Psoas muscle (tissue), 8 donors: ENCODE data around the gene THOC6. TPM values are rescaled to one million over a fixed set of nuclear protein-coding genes. Genes with fewer than 3 reads are reported as not detected.

Experiments used
- ATAC-seq, 4 donors: fragments of 200-7000 bp; cut with Tn5 transposase; one replicate each; pipeline ENCODE4 v1.9.1; 2020; ENCODE audit warnings: moderate library complexity in 3 of 4, mild to moderate bottlenecking in 2 of 4
- DNase-seq, 2 donors: peaks; one replicate each; pipeline ENCODE4 v3.0.0-alpha.2; 2020
- H3K27ac ChIP-seq: fragments of 200-600 bp; one replicate; pipeline ENCODE4 v1.8.0; 2022
- H3K27me3 ChIP-seq, 3 donors: fragments of 200-600 bp in 1 of 3; one replicate each; pipeline versions ENCODE4 v1.6.1 to v1.8.0; 2013 to 2022; ENCODE audit warnings: low read length in 2 of 3, mild to moderate bottlenecking in 2 of 3, moderate library complexity in 1 of 3; ENCODE audit not compliant: insufficient read depth in 3 of 3
- H3K36me3 ChIP-seq, 2 donors: fragments of 200-600 bp in 1 of 2; one replicate each; pipeline versions ENCODE4 v1.6.1 to v1.8.0; 2013 to 2022; ENCODE audit warnings: low read depth in 1 of 2, mild to moderate bottlenecking in 1 of 2, moderate library complexity in 1 of 2; ENCODE audit not compliant: insufficient read depth in 1 of 2
- H3K4me1 ChIP-seq: fragments of 200-600 bp; one replicate; pipeline ENCODE4 v1.8.0; 2022
- H3K4me3 ChIP-seq: fragments of 200-600 bp; one replicate; pipeline ENCODE4 v1.8.0; 2022; ENCODE audit warnings: mild to moderate bottlenecking
- H3K9me3 ChIP-seq: fragments of 200-600 bp; one replicate; pipeline ENCODE4 v1.8.0; 2022
- WGBS, 3 donors: extraction: QIAGEN DNeasy Blood & Tissue Kit; methylation state at CpG; one replicate each; pipeline versions ENCODE4 v1.1.6 to v1.1.7; 2013; 5-methylcytosine and 5-hydroxymethylcytosine counted together
- intact Hi-C, 2 donors: fragments of 100-400 bp; cut with DNase I; formaldehyde crosslinking; loops; one replicate each; pipeline versions ENCODE4 v1.11.0 to v1.14.2; 2022
- polyA plus RNA-seq, 3 donors: library from polyadenylated mRNA; stranded (reverse); fragments of 200-250 nt; gene quantifications; one replicate each; pipeline ENCODE4 v1.2.3, GENCODE V29; 2013
- total RNA-seq, 4 donors: library from RNA; stranded (reverse); fragmentation: NEBNext Ultra II Directional in 2 of 4; extraction: Animal tissue kit (Norgen Biotek cat#: 25700) in 2 of 4; gene quantifications; one replicate each; pipeline versions ENCODE4 v1.2.1 to v1.2.4, GENCODE V29; 2021 to 2023
- TF ChIP-seq, protein P1 (sequence below): fragments of 200-600 bp; IDR thresholded peaks from one replicate; pipeline ENCODE4 v1.8.0; 2022; ENCODE audit warnings: antibody characterized with exemption
- donor health status: healthy with polysubstance abuse.
- donor health status: DM: no; HTN: no; CAD: no; lungs with moderate emphysema.
- donor health status: Bipolar disorder and iron deficiency.
- donor health status: healthy.
- donor health status: DM: yes; HTN: yes; CAD: no.
- donor health status: DM: no; HTN: no; CAD: no.
- donor health status: DM: no; HTN: no; CAD: no.
- donor health status: DM: yes; HTN: yes; CAD: no.

The THOC6 gene
- total and polyA plus RNA-seq, 7 donors, result 17.0 to 72.2 (median 26.9) TPM

DNA sequence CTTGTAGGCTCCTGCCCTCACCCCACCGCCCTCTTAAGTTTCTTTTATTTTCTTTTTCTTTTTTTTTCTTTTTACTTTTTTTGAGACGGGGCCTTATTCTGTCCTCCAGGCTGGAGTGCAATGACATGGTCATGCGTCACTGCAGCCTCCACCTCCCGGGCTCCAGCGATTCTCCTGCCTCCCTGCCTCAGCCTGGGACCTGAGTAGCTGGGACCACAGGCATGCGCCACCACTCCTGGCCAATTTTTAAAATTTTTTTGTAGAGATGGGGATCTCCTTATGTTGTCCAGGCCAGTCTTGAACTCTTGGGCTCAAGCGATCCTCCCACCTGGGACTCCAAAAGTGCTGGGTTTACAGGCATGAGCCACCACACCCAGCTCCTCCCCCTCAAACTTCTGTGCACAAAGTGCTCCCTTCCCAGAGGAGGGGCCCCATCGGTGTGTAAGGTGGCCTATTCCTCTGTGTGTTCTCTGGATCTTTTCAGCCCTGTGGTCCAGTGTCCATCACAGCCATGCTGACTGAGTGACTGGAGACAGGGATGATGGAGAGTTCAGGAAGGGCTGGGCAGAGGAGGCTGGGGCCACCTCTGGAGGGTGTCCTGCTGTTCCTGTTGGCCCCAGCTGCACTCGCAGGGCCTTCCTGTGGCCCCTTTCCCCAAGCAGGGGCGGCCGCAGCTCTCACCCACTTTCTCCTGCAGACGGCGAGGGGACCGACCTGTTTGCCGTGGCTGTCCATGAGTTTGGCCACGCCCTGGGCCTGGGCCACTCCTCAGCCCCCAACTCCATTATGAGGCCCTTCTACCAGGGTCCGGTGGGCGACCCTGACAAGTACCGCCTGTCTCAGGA, 32.7 kb downstream of the THOC6 start:
- no peak overlapping the region for H3K27ac ChIP-seq
- no peak for DNase-seq
- H3K4me1 ChIP-seq, result peaks cover 28% of the 10 kb centered on the region
- H3K4me3 ChIP-seq, result no peak overlapping the region
- intact Hi-C loops, result loop anchor here (5.0 kb wide), 2 partner anchors 71 to 111 kb away; no protein-coding TSS in a partner anchor
- no peak for ATAC-seq
- H3K27me3 ChIP-seq, result no peaks in the 10 kb centered on the region
- H3K36me3 ChIP-seq, result no peaks in the 10 kb centered on the region
- H3K9me3 ChIP-seq, result no peaks in the 10 kb centered on the region
- WGBS, 3 donors, result 82 to 89% (median 83%) methylated on average over 15 to 19 of the region's 19 CpGs
- TF ChIP-seq, protein P1, sequence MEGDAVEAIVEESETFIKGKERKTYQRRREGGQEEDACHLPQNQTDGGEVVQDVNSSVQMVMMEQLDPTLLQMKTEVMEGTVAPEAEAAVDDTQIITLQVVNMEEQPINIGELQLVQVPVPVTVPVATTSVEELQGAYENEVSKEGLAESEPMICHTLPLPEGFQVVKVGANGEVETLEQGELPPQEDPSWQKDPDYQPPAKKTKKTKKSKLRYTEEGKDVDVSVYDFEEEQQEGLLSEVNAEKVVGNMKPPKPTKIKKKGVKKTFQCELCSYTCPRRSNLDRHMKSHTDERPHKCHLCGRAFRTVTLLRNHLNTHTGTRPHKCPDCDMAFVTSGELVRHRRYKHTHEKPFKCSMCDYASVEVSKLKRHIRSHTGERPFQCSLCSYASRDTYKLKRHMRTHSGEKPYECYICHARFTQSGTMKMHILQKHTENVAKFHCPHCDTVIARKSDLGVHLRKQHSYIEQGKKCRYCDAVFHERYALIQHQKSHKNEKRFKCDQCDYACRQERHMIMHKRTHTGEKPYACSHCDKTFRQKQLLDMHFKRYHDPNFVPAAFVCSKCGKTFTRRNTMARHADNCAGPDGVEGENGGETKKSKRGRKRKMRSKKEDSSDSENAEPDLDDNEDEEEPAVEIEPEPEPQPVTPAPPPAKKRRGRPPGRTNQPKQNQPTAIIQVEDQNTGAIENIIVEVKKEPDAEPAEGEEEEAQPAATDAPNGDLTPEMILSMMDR, result no peak

DNA sequence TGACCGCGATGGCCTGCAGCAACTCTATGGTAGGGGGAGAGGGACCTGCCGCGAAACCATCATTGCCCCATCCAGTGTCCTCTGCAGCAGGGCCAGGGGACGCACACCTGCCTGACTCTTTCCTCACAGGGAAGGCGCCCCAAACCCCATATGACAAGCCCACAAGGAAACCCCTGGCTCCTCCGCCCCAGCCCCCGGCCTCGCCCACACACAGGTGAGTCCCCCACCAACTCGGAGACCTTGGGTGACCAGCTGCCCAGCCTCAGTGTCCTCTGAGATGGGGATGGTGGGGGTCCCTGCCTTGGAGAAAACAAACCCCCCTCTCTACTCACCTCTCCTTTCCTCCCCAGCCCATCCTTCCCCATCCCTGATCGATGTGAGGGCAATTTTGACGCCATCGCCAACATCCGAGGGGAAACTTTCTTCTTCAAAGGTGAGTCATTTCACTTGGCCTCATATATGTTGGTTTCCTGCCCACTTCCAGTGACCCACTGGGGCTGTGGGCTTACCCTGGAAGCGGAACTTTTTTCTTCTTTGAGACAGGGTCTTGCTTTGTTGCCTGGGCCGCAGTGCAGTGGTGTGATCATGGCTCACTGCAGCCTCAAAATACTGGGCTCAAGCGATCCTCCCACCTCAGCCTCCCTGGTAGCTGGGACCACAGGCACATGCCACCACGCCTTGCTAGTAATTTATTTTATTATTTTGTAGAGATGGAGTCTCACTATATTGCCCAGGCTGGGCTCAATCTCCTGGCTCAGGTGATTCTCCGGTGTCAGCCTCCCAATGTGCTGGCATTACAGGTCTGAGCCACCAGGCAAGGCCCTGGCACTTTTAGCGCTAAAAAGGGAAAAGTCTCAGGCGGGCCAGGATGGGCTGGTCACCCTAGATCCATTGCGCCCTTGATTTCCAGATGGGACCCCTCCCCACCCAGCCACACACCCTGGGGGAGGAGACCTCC, 33.6 kb downstream of the THOC6 start:
- ATAC-seq (no peak), DNase-seq (no peak)
- WGBS, 3 donors, result 91 to 95% (median 92%) methylated on average over 21 to 22 of the region's 22 CpGs
- Histone ChIP-seq H3K4me1 (peaks cover 35% of the 10 kb centered on the region), H3K27me3 (no peaks in the 10 kb centered on the region), H3K4me3 (peak overlapping the region; percentile 90), H3K9me3 (no peaks in the 10 kb centered on the region), H3K27ac (no peak overlapping the region), H3K36me3 (no peaks in the 10 kb centered on the region)
- TF ChIP-seq, protein P1, result no peak
- intact Hi-C loops, result loop anchor here (2.0 to 5.0 kb wide), 3 partner anchors 70 to 113 kb away; no protein-coding TSS in a partner anchor

DNA sequence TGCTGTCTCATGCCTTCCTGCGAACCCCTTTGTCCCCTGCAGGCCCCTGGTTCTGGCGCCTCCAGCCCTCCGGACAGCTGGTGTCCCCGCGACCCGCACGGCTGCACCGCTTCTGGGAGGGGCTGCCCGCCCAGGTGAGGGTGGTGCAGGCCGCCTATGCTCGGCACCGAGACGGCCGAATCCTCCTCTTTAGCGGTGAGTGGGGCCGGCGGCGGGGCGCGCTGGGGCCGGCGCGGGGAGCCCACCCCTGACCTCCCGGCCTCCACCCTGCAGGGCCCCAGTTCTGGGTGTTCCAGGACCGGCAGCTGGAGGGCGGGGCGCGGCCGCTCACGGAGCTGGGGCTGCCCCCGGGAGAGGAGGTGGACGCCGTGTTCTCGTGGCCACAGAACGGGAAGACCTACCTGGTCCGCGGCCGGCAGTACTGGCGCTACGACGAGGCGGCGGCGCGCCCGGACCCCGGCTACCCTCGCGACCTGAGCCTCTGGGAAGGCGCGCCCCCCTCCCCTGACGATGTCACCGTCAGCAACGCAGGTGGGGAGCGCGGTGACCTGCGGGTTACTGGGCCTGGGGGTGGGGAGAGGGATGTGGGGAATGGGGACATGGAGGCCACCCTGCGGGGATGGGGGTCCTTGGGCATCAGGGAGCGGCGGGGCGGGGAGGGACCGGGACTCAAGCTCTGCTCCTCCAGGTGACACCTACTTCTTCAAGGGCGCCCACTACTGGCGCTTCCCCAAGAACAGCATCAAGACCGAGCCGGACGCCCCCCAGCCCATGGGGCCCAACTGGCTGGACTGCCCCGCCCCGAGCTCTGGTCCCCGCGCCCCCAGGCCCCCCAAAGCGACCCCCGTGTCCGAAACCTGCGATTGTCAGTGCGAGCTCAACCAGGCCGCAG, 34.5 kb downstream of the THOC6 start:
- intact Hi-C loops, result loop anchor here (1.0 to 5.0 kb wide), 4 partner anchors 69 to 112 kb away; no protein-coding TSS in a partner anchor
- ATAC-seq, result peak; percentile 8 to 25 (median 16)
- H3K27ac ChIP-seq, result peak overlapping the region; percentile 76
- no peaks in the 10 kb centered on the region for H3K9me3 ChIP-seq
- peak overlapping the region; percentile 90 for H3K4me3 ChIP-seq
- WGBS, 3 donors, result 11 to 14% (median 12%) methylated on average over 50 to 77 of the region's 77 CpGs
- H3K4me1 ChIP-seq, result peaks cover 35% of the 10 kb centered on the region
- no peaks in the 10 kb centered on the region for H3K27me3 ChIP-seq
- H3K36me3 ChIP-seq, result no peaks in the 10 kb centered on the region
- TF ChIP-seq, protein P1, result no peak
- DNase-seq, result peak in 1 of 2 donors; percentile 42
